ENCODE results near the gene RBBP8.

Gene RBBP8

DNA sequence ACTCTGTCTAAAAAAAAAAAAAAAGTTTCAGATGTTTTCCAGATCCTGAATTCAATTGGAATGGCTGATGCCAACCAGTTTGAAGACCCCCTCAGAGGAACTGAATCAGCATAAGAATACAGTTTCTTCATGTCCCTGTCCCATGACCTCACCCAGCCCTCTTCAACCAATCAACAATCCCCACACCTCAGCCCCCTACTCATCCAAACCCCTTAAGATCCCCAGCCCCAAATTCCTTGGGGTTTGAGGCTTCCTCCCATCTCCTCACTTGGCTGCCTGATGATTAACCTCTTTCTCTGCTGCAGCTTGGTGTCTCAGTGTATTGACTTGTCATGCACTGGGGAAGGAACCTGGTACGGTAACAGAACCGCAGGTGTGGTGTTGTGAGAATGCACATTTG, 104.5 kb downstream of the RBBP8 start (continued):
- no peak for TF ChIP-seq ZC3H10 (CRISPR knock-in tag; IDR thresholded peaks at IDR 0.05)

DNA sequence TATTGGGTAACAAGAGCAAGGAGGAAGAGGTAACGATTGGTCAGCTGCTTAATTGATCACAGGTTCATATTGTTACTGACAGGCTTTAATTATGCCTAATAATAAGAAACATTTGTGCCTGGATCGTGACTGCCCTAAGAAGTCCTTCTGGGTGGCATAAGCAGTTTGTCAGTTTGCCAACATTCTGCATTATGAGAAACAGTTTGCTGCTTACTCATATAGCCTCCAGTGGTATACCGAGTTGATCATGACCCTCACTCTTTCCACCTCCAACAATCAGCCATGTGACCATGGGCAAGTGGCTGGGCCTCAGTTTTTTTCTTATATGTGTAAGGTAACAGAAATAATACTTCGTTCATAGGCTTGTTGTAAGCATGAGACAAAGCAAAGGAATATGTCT, 105.6 kb downstream of the RBBP8 start:
- TF ChIP-seq, protein P1, sequence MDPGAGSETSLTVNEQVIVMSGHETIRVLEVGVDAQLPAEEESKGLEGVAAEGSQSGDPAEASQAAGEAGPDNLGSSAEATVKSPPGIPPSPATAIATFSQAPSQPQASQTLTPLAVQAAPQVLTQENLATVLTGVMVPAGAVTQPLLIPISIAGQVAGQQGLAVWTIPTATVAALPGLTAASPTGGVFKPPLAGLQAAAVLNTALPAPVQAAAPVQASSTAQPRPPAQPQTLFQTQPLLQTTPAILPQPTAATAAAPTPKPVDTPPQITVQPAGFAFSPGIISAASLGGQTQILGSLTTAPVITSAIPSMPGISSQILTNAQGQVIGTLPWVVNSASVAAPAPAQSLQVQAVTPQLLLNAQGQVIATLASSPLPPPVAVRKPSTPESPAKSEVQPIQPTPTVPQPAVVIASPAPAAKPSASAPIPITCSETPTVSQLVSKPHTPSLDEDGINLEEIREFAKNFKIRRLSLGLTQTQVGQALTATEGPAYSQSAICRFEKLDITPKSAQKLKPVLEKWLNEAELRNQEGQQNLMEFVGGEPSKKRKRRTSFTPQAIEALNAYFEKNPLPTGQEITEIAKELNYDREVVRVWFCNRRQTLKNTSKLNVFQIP (CRISPR knock-in tag; IDR thresholded peaks at IDR 0.05; ENCODE audit: borderline replicate concordance, low read depth) = no peak
- TF ChIP-seq TOX (CRISPR knock-in tag; IDR thresholded peaks at IDR 0.05; ENCODE audit: borderline replicate concordance) (no peak), ARNTL (CRISPR knock-in tag; IDR thresholded peaks at IDR 0.05; ENCODE audit: borderline replicate concordance, low read depth) (no peak), ISL1 (CRISPR knock-in tag; IDR thresholded peaks at IDR 0.05) (no peak), GLIS3 (CRISPR knock-in tag; IDR thresholded peaks at IDR 0.05) (no peak), BACH2 (CRISPR knock-in tag; IDR thresholded peaks at IDR 0.05; ENCODE audit: borderline replicate concordance) (no peak)
- TF ChIP-seq, protein P2, sequence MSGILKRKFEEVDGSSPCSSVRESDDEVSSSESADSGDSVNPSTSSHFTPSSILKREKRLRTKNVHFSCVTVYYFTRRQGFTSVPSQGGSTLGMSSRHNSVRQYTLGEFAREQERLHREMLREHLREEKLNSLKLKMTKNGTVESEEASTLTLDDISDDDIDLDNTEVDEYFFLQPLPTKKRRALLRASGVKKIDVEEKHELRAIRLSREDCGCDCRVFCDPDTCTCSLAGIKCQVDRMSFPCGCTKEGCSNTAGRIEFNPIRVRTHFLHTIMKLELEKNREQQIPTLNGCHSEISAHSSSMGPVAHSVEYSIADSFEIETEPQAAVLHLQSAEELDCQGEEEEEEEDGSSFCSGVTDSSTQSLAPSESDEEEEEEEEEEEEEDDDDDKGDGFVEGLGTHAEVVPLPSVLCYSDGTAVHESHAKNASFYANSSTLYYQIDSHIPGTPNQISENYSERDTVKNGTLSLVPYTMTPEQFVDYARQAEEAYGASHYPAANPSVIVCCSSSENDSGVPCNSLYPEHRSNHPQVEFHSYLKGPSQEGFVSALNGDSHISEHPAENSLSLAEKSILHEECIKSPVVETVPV (CRISPR knock-in tag; IDR thresholded peaks at IDR 0.05) = no peak
- TF ChIP-seq, protein P3, sequence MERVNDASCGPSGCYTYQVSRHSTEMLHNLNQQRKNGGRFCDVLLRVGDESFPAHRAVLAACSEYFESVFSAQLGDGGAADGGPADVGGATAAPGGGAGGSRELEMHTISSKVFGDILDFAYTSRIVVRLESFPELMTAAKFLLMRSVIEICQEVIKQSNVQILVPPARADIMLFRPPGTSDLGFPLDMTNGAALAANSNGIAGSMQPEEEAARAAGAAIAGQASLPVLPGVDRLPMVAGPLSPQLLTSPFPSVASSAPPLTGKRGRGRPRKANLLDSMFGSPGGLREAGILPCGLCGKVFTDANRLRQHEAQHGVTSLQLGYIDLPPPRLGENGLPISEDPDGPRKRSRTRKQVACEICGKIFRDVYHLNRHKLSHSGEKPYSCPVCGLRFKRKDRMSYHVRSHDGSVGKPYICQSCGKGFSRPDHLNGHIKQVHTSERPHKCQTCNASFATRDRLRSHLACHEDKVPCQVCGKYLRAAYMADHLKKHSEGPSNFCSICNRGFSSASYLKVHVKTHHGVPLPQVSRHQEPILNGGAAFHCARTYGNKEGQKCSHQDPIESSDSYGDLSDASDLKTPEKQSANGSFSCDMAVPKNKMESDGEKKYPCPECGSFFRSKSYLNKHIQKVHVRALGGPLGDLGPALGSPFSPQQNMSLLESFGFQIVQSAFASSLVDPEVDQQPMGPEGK (CRISPR knock-in tag; IDR thresholded peaks at IDR 0.05; ENCODE audit: borderline replicate concordance) = no peak
- ATAC-seq = peak; percentile 72

DNA sequence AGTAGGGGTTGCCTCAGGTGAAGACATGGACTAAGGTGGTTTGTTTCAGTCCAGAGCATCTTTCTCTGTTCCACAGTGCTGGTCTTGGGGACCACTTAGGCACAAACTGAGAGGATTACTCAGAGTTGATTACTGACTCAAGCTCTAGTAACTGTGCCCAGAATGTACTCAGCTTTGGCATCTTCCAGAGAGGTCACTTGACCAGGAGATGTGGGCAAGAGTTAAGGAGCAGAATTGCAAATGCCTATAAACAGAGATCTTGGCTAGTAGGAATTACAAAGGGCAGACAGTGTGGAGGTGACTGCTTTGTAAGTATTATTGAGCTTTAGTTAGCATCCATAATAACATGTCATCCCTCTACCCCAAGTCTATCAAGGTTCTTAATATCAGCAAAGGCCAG, 109.0 kb downstream of the RBBP8 start:
- no peak for ATAC-seq

More for the DNA sequence above, 109.0 kb downstream of the RBBP8 start:
- TF ChIP-seq, protein P1 (CRISPR knock-in tag; IDR thresholded peaks at IDR 0.05; ENCODE audit: borderline replicate concordance, low read depth) = no peak
- TF ChIP-seq ARNTL (CRISPR knock-in tag; IDR thresholded peaks at IDR 0.05; ENCODE audit: borderline replicate concordance, low read depth) = no peak
- no peak for TF ChIP-seq RARB (CRISPR knock-in tag; IDR thresholded peaks at IDR 0.05)
- no peak for TF ChIP-seq ZFP30 (CRISPR knock-in tag; IDR thresholded peaks at IDR 0.05)
- no peak for TF ChIP-seq OSR1 (CRISPR knock-in tag; IDR thresholded peaks at IDR 0.05)
- no peak for TF ChIP-seq PPARA (CRISPR knock-in tag; IDR thresholded peaks at IDR 0.05; ENCODE audit: borderline replicate concordance)
- no peak for TF ChIP-seq ZNF565 (CRISPR knock-in tag; conservative IDR thresholded peaks at IDR 0.05; ENCODE audit: low read depth)
- TF ChIP-seq, protein P4, sequence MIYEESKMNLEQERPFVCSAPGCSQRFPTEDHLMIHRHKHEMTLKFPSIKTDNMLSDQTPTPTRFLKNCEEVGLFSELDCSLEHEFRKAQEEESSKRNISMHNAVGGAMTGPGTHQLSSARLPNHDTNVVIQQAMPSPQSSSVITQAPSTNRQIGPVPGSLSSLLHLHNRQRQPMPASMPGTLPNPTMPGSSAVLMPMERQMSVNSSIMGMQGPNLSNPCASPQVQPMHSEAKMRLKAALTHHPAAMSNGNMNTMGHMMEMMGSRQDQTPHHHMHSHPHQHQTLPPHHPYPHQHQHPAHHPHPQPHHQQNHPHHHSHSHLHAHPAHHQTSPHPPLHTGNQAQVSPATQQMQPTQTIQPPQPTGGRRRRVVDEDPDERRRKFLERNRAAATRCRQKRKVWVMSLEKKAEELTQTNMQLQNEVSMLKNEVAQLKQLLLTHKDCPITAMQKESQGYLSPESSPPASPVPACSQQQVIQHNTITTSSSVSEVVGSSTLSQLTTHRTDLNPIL (CRISPR knock-in tag; IDR thresholded peaks at IDR 0.05; ENCODE audit: low read depth) = no peak
- no peak for TF ChIP-seq SNAI2 (CRISPR knock-in tag; IDR thresholded peaks at IDR 0.05)
- TF ChIP-seq, protein P5, sequence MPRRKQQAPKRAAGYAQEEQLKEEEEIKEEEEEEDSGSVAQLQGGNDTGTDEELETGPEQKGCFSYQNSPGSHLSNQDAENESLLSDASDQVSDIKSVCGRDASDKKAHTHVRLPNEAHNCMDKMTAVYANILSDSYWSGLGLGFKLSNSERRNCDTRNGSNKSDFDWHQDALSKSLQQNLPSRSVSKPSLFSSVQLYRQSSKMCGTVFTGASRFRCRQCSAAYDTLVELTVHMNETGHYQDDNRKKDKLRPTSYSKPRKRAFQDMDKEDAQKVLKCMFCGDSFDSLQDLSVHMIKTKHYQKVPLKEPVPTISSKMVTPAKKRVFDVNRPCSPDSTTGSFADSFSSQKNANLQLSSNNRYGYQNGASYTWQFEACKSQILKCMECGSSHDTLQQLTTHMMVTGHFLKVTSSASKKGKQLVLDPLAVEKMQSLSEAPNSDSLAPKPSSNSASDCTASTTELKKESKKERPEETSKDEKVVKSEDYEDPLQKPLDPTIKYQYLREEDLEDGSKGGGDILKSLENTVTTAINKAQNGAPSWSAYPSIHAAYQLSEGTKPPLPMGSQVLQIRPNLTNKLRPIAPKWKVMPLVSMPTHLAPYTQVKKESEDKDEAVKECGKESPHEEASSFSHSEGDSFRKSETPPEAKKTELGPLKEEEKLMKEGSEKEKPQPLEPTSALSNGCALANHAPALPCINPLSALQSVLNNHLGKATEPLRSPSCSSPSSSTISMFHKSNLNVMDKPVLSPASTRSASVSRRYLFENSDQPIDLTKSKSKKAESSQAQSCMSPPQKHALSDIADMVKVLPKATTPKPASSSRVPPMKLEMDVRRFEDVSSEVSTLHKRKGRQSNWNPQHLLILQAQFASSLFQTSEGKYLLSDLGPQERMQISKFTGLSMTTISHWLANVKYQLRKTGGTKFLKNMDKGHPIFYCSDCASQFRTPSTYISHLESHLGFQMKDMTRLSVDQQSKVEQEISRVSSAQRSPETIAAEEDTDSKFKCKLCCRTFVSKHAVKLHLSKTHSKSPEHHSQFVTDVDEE (CRISPR knock-in tag; IDR thresholded peaks at IDR 0.05) = no peak
- TF ChIP-seq ZFP3 (CRISPR knock-in tag; IDR thresholded peaks at IDR 0.05) = no peak
- TF ChIP-seq TCF4 (CRISPR knock-in tag; IDR thresholded peaks at IDR 0.05; ENCODE audit: borderline replicate concordance) = no peak
- no peak for TF ChIP-seq ESRRG (CRISPR knock-in tag; IDR thresholded peaks at IDR 0.05)
- TF ChIP-seq, protein P2 (CRISPR knock-in tag; IDR thresholded peaks at IDR 0.05) = no peak

Data from SK-N-SH treated with all-trans-retinoic acid at 6 μM for 48 hours (cell line).